Lung (tissue), 12 donors: ENCODE measurements around the gene RP2. TPM values are rescaled to one million over a fixed set of nuclear protein-coding genes. Genes with fewer than 3 reads are reported as not detected.
A peak's percentile ranks its signal among the peaks of the same experiment; 100 is the strongest.

ENCODE experiments used
- ATAC-seq: fragments of 200-7000 bp; cut with Tn5 transposase; one replicate; pipeline ENCODE4 v1.9.1; 2020; ENCODE audit warnings: moderate number of reproducible peaks; ENCODE audit not compliant: insufficient read depth, low FRiP score
- DNase-seq, 3 donors: peaks; one replicate each; pipeline ENCODE4 v3.0.0-alpha.2; 2013 to 2017
- H3K27ac ChIP-seq, 2 donors: one replicate each; pipeline ENCODE4 v1.5.1; 2013; ENCODE audit warnings: mild to moderate bottlenecking in 2 of 2, moderate library complexity in 2 of 2, control low read depth in 1 of 2, inconsistent platforms in 1 of 2, low read depth in 1 of 2, low read length in 1 of 2
- H3K27me3 ChIP-seq, 3 donors: one replicate each; pipeline ENCODE4 v1.5.1; 2013; ENCODE audit warnings: low read length in 2 of 3; ENCODE audit not compliant: control insufficient read depth in 3 of 3, insufficient read depth in 3 of 3
- H3K36me3 ChIP-seq, 4 donors: one replicate each; pipeline ENCODE4 v1.5.1; 2013; ENCODE audit warnings: low read length in 4 of 4, mild to moderate bottlenecking in 1 of 4, moderate library complexity in 1 of 4; ENCODE audit not compliant: control insufficient read depth in 4 of 4, insufficient read depth in 4 of 4
- H3K4me1 ChIP-seq, 5 donors: one replicate each; pipeline ENCODE4 v1.5.1; 2013; ENCODE audit warnings: low read length in 5 of 5, mild to moderate bottlenecking in 2 of 5, moderate library complexity in 1 of 5; ENCODE audit not compliant: control insufficient read depth in 5 of 5, insufficient read depth in 5 of 5
- H3K4me3 ChIP-seq: one replicate; pipeline ENCODE4 v1.5.1; 2013; ENCODE audit warnings: mild to moderate bottlenecking, control low read depth, moderate library complexity
- H3K9ac ChIP-seq, 2 donors: one replicate each; pipeline ENCODE4 v1.5.1; 2013; ENCODE audit warnings: low read length in 2 of 2, control low read depth in 1 of 2; ENCODE audit not compliant: insufficient read depth in 1 of 2
- H3K9me3 ChIP-seq, 4 donors: one replicate each; pipeline ENCODE4 v1.5.1; 2013; ENCODE audit warnings: low read length in 3 of 4, mild to moderate bottlenecking in 1 of 4, moderate library complexity in 1 of 4; ENCODE audit not compliant: control insufficient read depth in 4 of 4, insufficient read depth in 3 of 4
- CTCF ChIP-seq: IDR thresholded peaks from 2 replicates; pipeline ENCODE4 v1.5.1; 2012; ENCODE audit warnings: mild to moderate bottlenecking; ENCODE audit errors: control extremely low read depth, extremely low read depth
- WGBS, 2 donors: extraction: QIAGEN DNeasy Blood & Tissue Kit; methylation state at CpG; one replicate each; pipeline ENCODE4 v1.1.7; 2013; 5-methylcytosine and 5-hydroxymethylcytosine counted together
- polyA plus RNA-seq, 2 donors: library from polyadenylated mRNA; stranded (reverse); fragments of 200-250 nt; gene quantifications; one replicate each; pipeline ENCODE4 v1.2.1, GENCODE V29; 2013
- total RNA-seq, 2 donors: library from RNA; depleted of rRNA in 1 of 2; stranded (reverse); fragments of >200 nt in 1 of 2; gene quantifications; one replicate each; pipeline ENCODE4 v1.2.1, GENCODE V29; 2014 to 2021
- donor health status: control.
- donor health status: control.
- donor health status: Bipolar disorder and iron deficiency.
- donor health status: healthy.
- donor health status: DM: yes; HTN: yes; CAD: no.

The RP2 gene
- total and polyA plus RNA-seq, 4 donors, result 5.8 to 21.9 (median 17.2) TPM

DNA sequence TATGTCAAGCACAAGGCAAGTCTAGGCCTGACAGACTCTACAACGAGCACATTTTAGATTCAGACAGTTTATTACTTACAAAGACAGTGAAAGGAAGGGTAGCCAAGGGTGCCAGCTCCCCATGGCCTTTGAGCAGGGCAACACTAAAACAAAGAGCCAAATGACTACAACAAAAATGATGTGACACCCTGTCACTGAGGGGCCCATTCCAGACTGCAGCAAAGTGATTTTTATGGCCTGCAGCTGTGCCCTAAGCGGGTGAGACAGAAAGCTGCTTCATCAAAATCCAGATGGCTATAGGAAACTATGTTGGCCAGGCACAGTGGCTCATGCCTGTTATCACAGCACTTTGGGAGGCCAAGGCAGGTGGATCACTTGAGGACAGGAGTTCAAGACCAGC lies 13.4 kb upstream of the RP2 start:
- Histone ChIP-seq H3K27ac (no peak overlapping the region), H3K9me3 (peaks cover 0 to 5% (median 2%) of the 10 kb centered on the region in 4 donors), H3K27me3 (peaks cover 0 to 3% (median 0%) of the 10 kb centered on the region in 3 donors), H3K9ac (no peak overlapping the region), H3K4me1 (no peaks in the 10 kb centered on the region), H3K36me3 (no peaks in the 10 kb centered on the region), H3K4me3 (no peak overlapping the region)
- DNase-seq, result peak; percentile 51 to 63 (median 62)
- ATAC-seq, result no peak
- no peak for TF ChIP-seq CTCF
- WGBS, 2 donors, result 57 to 80% methylated on average over 2 of the region's 2 CpGs

GRCh38 chrX:46831765-46832327 lies 5.0 kb upstream of the RP2 start:
- Histone ChIP-seq H3K27ac (no peak overlapping the region), H3K9ac (no peak overlapping the region), H3K4me3 (no peak overlapping the region), H3K36me3 (no peaks in the 10 kb centered on the region), H3K4me1 (no peaks in the 10 kb centered on the region), H3K27me3 (peaks cover 0 to 3% (median 0%) of the 10 kb centered on the region in 3 donors), H3K9me3 (peaks cover 0 to 3% (median under 1%) of the 10 kb centered on the region in 4 donors)
- no peak for TF ChIP-seq CTCF
- DNase-seq (no peak), ATAC-seq (no peak)
- WGBS, 2 donors, result 70 to 90% methylated on average over 6 of the region's 6 CpGs

DNA sequence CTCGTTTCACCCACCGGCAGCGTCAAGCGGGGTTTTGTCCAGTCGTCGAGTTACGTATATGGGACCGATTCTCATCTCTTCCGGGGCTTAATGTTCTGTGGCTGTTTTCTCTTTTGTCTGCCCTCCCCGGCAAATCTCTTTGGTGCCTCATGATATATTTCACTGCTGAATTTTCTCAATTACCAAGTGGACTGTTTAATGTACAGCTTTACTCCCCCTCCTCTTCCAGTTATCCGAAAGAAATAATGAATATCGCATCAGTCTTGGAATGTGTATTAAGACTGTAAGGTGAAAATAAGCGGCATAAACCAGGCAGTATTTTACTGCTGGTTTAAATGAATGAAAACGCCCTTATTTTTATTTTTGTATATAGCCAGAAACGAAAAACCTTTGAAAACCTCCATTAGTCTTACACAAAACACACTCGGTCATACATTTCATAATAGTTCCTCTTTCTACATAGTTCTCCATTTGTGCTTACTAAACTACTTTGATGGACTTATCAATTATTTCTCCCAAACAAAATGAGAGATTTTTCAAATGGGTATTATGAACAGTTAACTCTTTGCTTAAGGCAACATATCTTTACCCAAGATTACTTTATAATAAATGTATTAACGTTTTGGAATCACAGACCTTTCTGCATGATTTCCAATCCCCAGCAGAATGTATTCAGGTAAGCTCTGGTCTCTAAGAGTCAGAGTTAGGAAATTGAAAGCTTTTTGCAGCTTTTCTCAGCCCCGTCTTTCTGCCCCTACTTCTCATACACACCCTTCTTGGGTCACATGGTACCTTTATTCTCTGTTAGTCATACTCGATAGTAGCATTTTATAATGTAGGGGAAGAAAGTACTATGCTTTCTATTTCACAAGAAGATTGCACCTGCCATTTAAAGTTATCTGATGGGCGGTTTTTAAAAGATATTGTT lies 979 bp downstream of the RP2 start:
- ATAC-seq (no peak), DNase-seq (peak in 1 of 3 donors; percentile 12)
- TF ChIP-seq CTCF, result no peak
- peak overlapping the region; percentile 91 to 92 for H3K27ac ChIP-seq
- peak overlapping the region; percentile 71 to 95 for H3K9ac ChIP-seq
- peaks cover 0 to 6% (median 0%) of the 10 kb centered on the region in 4 donors for H3K9me3 ChIP-seq
- H3K4me1 ChIP-seq, result peaks cover 0 to 14% (median 0%) of the 10 kb centered on the region in 5 donors
- H3K27me3 ChIP-seq, result peaks cover 0 to 2% (median 0%) of the 10 kb centered on the region in 3 donors
- 1 to 36% methylated on average over 20 of the region's 20 CpGs for WGBS, 2 donors
- H3K36me3 ChIP-seq, result no peaks in the 10 kb centered on the region
- peak overlapping the region; percentile 73 for H3K4me3 ChIP-seq
